Caki2 (cell line): ENCODE results near the gene RAB29. TPM values are rescaled to one million over a fixed set of nuclear protein-coding genes. Genes with fewer than 3 reads are reported as not detected.
A peak's percentile ranks its signal among the peaks of the same experiment; 100 is the strongest.
"Not testable (repeated sequence)": the region's sequence is repeated elsewhere in the genome, so short reads cannot be mapped to it uniquely, and the experiment has no call there.

ENCODE experiments used
- DNase-seq: peaks from one replicate; pipeline ENCODE4 v3.0.0-alpha.2; 2015; ENCODE audit warnings: low read depth
- in situ Hi-C: cut with HindIII; loops from 2 replicates; pipeline ENCODE4 v1.10.0; 2016; ENCODE audit warnings: low sequenced_read_pairs, low pct_unique_long_range_greater_than_20kb, mixed read lengths
- total RNA-seq: library from RNA; depleted of rRNA; stranded (reverse); fragments of >200 nt; shearing (Covaris generic); gene quantifications from 2 replicates; pipeline ENCODE4 v1.2.3, GENCODE V29; 2014; ENCODE audit warnings: low replicate concordance; rRNA removed

RAB29 gene
- total RNA-seq, 1 experiment from 2014 or later = 4.0 TPM

DNA sequence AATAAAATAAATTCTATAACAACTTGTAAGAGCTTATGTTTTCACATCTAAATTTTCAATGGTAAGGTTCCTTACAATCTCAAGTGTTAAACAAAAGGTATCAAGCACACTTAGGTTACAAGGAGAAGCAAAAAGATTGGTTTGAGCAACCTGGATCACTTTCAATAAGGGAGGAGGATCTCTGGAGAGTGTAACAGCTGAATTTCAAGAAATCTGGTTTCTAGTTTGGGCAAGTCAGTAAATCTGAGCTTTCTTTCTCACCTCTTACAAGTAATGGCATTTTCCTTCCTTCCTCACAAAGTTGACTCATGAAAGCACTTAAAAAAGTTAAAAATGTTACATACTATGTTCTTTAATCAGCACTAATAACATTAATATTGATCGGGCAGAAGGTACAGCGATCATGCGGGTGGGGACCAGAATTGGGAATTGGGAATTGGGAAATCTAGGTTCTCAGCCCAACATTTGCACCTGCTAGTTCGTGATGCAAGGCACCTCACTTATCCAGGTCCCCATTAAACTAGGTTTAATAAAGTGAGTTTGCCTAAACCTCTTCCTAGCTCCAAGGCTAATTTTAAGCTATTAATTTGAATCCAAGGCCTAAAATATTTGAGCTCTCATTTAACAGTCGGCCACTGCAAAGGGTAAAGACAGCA is 28.4 kb downstream of the RAB29 start:
- no peak for DNase-seq
- in situ Hi-C loops = no loop called here

DNA sequence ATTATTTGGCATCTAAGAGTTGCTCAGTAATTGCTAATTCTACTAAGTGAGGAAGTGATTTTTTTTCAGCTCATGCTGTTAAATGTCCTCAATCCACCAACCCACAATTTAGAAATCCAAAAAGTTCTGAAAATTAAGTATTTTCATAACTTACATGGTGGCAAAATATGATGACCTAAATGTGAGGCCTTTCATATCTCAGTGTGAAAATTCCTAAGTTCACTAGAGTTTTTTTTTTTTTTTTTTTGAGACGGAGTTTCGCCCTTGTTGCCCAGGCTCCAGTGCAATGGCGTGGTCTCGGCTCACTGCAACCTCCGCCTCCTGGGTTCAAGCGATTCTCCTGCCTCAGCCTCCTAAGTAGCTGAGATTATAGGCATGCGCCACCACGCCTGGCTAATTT is 30.9 kb downstream of the RAB29 start:
- no peak for DNase-seq
- in situ Hi-C loops = no loop called here

DNA sequence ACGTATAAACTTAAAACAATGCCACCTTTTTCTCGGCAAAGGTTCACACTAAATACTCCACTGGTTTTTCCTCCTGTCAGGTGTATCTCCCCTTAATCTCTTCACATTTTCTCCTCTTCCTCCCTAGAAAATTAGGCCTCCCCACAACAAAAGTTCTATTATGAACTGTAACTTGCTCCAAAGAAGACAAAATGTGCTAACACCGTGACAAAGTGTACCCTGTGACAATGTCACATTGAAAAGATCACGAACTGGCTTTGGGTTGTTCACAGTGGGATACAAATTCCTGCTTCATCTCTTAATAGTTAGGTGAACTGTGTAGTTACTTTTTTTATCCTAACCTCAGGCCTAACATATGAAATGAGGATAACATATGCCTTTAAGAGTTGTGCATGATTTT is 31.3 kb downstream of the RAB29 start:
- in situ Hi-C loops = no loop called here
- DNase-seq = no peak

DNA sequence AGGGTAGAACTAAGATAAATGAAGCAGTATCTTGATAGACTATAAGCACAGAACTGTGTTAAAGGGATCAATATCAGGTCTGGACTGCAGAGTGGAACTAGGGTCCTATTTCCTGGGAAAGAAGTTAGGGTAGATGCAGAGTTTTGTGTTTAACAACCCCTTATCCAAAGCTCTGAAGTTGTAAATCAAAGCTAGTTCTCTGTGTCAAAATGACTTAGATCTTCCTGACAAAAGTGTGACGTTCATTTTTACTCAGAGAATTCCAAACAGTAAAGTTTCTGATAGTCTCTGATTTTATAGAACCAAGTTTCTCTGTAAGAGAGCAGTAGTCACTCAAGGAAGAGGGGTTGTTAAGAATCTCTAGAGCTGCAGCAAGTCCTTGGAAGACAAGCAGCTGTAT is 33.6 kb downstream of the RAB29 start:
- in situ Hi-C loops = no loop called here
- no peak for DNase-seq

DNA sequence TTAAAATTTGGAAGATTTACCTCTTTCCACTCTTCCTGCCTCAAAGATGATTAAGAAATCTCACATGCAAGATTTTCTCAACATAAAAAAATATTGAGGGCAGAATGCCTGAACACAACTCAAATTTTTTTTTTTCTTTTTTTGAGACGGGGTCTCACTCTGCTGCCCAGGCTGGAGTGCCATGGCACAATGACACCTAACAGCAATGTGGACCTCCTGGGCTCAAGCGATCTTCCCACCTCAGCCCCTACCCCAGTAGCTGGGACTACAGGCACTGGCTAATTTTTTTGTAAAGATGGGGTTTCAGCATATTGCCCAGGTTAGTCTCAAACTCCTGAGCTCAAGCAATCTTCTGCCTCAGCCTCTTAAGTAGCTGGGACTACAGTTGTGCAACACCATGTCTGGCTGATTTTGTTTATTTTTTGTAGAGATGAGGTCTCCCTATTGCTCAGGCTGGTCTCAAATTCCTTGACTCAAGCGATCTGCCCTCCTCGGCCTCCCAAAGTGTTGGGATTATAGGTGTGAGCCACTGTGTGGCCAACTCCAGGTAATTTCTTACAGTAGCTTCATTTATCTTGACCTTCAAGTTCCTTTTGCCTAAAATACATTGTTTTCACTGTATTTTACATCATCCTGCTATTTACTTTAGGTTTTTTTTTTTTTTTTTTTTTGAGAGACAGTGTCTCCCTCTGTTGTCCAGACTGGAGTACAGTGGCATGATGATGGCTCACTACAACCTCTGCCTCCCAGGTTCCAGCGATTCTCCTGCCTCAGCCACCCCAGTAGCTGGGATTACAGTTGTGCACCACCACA is 35.7 kb downstream of the RAB29 start:
- in situ Hi-C loops = no loop called here
- DNase-seq = peak; percentile 57

DNA sequence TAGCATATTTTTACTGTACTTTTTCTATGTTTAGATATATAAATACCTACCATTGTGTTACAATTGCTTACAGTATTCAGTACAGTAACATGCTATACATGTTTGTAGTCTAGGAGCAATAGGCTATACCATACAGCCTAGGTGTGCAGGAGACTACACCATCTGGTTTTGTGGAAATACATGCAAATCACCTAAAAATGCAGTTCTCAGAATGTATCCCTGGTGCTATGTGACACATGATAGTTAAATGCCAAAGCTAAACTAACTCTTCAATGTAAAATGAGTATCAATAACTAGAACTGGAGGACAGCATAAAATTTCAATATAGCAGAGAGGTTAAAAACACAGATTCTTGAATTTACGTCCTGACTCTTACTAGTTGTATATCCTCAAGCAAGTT is 40.1 kb downstream of the RAB29 start:
- in situ Hi-C loops = no loop called here
- no peak for DNase-seq

DNA sequence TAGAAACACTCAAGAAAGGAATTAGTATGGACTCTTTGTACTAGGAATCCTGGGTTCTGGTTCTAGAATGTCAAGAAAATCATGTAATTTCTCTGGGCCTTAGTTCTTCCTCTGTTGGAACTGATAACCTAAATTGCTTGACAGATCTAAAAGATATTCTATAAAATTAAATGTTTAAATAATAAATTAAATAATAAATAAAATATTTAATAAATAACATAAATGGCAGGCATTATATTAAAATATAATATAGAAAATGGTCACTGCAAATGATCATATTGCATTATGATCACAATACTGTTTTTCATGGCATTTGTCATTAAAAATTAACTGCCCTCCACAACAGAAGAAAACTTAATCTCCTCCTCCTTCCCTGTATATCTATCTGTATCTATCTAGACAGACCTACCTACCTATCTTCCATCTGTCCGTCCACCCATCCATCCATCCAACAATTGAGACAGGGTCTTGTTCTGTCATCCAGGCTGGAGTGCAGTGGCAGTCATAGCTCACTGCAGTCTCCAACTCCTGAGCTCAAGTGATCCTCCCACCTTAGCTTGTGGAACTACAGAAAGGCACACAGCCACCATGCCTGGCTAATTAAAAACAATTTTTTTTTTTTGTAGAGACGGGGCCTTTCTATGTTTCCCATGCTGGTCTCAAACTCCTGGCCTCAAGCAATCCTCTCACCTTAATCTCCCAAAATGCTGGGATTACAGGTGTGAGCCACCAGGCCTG is 41.7 kb downstream of the RAB29 start:
- in situ Hi-C loops = no loop called here
- DNase-seq = no peak

DNA sequence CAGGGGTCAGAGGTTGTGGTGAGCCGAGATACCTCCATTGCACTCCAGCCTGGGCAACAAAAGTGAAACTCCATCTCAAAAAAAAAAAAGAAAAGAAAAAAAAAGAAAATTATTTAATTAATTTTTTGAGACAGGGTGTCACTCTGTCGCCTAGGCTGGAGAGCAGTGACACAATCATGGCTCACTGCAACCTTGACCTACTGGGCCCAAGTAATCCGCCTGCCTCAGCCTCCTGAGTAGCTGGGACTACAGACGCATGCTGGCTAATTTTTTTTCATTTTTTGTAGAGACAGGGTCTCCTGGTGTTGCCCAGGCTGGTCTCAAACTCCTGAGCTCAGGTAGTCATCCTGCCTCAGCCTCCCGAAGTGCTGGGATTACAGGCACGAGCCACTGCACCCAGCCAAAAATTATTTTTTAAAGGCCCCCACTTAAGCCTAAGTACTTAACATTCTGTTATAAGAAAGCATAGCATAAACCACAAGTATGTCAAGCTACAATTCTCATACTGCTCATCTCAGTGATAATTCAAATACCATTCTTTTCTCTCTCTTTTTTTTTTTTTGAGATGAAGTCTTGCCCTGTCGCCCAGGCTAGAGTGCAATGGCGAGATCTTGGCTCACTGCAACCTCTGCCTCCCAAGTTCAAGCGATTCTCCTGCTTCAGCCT is 45.2 kb downstream of the RAB29 start:
- in situ Hi-C loops = no loop called here
- DNase-seq = no peak

DNA sequence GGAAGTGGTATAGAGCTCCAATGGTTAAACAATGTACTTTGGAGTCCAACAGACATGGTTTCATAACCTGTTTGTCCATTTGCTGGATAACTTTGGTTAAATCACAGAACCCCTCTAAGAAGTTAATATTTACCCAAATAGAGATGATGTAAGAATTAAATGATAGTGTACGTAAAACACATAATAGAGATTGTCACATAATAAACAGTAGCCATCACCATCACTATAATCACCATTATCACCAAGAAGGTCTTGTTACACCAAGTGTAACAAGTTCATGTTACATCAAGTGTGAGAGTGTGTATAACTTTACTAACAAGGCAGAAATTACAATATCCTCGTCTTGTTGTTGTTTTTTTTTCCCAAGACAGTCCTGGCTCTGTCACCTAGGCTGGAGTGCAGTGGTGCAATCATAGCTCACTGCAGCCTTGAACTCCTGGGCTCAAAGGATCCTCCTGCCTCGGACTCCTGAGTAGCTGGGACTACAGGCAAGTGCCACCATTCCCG is 48.6 kb downstream of the RAB29 start:
- in situ Hi-C loops = no loop called here

DNA sequence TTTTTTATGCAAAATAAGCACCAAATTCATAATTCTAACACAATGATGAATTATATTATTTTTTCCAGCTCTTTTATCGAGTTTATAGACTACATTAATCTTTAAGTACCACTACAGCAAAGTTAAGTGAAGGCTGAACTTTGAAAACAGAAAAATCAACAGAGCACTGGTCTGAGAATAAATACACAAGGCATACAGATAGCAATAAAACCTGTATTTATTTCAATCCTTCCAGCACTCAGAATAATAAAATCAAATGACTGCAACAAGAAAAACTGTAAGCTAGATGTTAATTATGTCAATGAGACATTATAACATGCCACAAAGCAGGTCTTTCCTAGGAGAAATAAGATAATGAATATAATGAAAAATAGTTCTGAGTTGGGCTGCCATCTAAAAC is 49.8 kb downstream of the RAB29 start:
- DNase-seq = no peak
- in situ Hi-C loops = no loop called here

More for the DNA sequence above, 48.6 kb downstream of the RAB29 start:
- no peak for DNase-seq

DNA sequence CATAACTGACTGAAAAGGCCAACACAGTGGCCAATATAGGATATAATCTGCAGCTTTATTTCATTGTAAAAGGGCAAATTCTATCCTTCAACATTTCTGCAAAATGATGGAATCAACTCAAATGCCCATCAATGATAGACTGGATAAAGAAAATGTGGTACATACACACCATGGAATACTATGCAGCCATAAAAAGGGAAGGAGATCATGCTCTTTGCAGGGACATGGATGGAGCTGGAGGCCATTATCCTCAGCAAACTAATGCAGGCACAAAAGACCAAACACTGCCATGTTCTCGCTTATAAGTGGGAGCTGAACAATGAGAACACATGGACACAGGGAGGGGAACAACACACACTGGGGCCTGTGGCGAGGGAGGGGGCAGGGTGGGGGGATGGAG is 54.5 kb downstream of the RAB29 start:
- in situ Hi-C loops, DNase-seq: not testable (repeated sequence)

DNA sequence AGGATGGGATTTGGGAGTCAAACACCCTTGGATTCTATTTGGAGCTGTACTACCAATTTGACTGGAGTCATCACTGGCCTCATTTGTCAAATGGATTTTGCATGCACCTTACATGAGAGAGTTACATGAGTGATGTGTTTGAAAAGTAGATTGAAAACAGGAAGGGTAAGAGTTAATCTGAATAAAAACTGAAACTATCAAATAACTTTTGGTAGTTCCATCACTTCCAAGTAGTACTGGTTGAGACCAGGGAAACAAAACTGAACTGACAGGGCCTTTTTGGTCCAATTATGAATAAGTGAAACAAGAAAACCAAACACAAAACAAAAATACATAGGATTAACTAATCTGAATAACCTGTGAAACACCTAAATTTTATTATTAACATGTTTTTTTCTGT is 55.5 kb downstream of the RAB29 start:
- in situ Hi-C loops = no loop called here
- no peak for DNase-seq

DNA sequence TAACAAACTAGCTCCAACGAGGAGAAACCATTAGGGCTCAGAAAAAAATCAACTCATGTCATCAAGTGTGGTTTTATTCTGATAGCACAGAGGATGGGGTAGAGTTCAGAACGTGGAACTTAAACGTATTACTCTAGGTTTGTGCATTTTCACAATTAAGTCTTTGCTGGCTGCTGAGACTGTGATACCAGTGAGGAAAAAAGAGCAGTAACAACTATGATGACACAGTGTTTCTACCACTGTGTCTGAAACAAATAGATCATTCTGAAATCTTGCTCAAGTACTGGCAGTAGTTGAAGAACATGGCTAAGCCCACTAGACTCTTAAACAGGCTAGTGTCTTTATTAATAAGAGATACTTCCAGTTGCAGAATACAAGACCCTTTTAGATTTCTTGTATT is 56.3 kb downstream of the RAB29 start:
- in situ Hi-C loops = no loop called here
- no peak for DNase-seq

Other genes starting within 250 kb of the RAB29 start
- 6.2 and 16.1 TPM in 2 replicates for gene ELK4, start 143.5 kb downstream of the RAB29 start, total RNA-seq
- gene SLC45A3, start 95.0 kb downstream of the RAB29 start, total RNA-seq = 2.2 and 2.3 TPM in 2 replicates
- gene NUCKS1, start 25.3 kb downstream of the RAB29 start, total RNA-seq = 106 and 109 TPM in 2 replicates
- gene SLC41A1, start 37.7 kb upstream of the RAB29 start, total RNA-seq = 4.7 and 15.0 TPM in 2 replicates
- not detected in 2 replicates for gene PM20D1, start 74.7 kb upstream of the RAB29 start, total RNA-seq
- gene SLC26A9, start 168.0 kb upstream of the RAB29 start, total RNA-seq = not detected in 2 replicates
- 1.1 and 1.4 TPM in 2 replicates for gene RAB7B, start 227.9 kb upstream of the RAB29 start, total RNA-seq
- gene CTSE, start 248.4 kb upstream of the RAB29 start, total RNA-seq = 0.54 TPM in 1 of 2 replicates, not detected in the other